A549 (cell line): ENCODE data around the gene FRMD4A. TPM values are rescaled to one million over a fixed set of nuclear protein-coding genes. Genes with fewer than 3 reads are reported as not detected.

ENCODE experiments used
- ATAC-seq, 2 experiments: fragments of 200-7000 bp in 1 of 2; fragments of >200 bp in 1 of 2; cut with Nextera tagmentation in 1 of 2; cut with Tn5 transposase in 1 of 2; 3 replicates each; pipeline versions ENCODE4 v1.8.0 to v1.9.1; 2018 to 2020; ENCODE audit warnings: mild to moderate bottlenecking in 1 of 2, moderate library complexity in 1 of 2
- CTCF ChIA-PET: fragments of 300-600 bp; sonication (Branson Sonifier 250); formaldehyde crosslinking; extraction: SDS; loops from one replicate; lab custom pipeline; 2021; ENCODE audit warnings: antibody characterized with exemption, inconsistent platforms; lab: Yijun Ruan, JAX
- POLR2A ChIA-PET: fragments of 350-600 bp; formaldehyde crosslinking; extraction: SDS; loops from one replicate; lab custom pipeline; 2021; ENCODE audit warnings: antibody characterized with exemption, inconsistent platforms; lab: Yijun Ruan, JAX
- DNase-seq, 2 experiments: peaks; one replicate each; pipeline versions ENCODE4 v3.0.0 to v3.0.0-alpha.2; 2011 to 2016; ENCODE audit warnings: low read depth in 1 of 2, low spot score in 1 of 2
- FAIRE-seq: peaks from 2 replicates; lab custom pipeline; 2011; peaks lifted over from hg19 to GRCh38; lab: Jason Lieb, UNC
- H3K27ac ChIP-seq, 2 experiments: fragments of >200 bp; sonication (Bioruptor Twin); formaldehyde crosslinking; 3 replicates each; pipeline ENCODE4 v1.5.1; 2016 to 2017
- H3K4me1 ChIP-seq: fragments of >200 bp; sonication (Bioruptor Twin); formaldehyde crosslinking; 3 replicates; pipeline ENCODE4 v1.6.1; 2016
- H3K4me2 ChIP-seq: fragments of >200 bp; sonication (Bioruptor Twin); formaldehyde crosslinking; 3 replicates; pipeline ENCODE4 v1.6.1; 2016
- H3K4me3 ChIP-seq: fragments of >200 bp; sonication (Bioruptor Twin); formaldehyde crosslinking; 3 replicates; pipeline ENCODE4 v1.5.1; 2016
- H3K9me3 ChIP-seq: fragments of >200 bp; sonication (Bioruptor Twin); formaldehyde crosslinking; 3 replicates; pipeline ENCODE4 v1.6.1; 2016
- BHLHE40 ChIP-seq: IDR thresholded peaks from 2 replicates; pipeline ENCODE4 v1.6.1; 2012; ENCODE audit warnings: low read depth, low read length, inconsistent platforms
- CHD4 ChIP-seq: fragments of 200-600 bp; sonication (generic); IDR thresholded peaks from 2 replicates; pipeline ENCODE4 v1.6.1; 2016; ENCODE audit warnings: antibody characterized with exemption, mild to moderate bottlenecking, borderline replicate concordance
- ESRRA ChIP-seq: fragments of 150-350 bp; IDR thresholded peaks from 2 replicates; pipeline ENCODE4 v1.6.1; 2014; ENCODE audit warnings: mild to moderate bottlenecking, low read length, borderline replicate concordance
- FOSB ChIP-seq: fragments of 250-450 bp; sonication (Bioruptor Pico); IDR thresholded peaks from 2 replicates; pipeline ENCODE4 v1.5.0; 2020; ENCODE audit warnings: mild to moderate bottlenecking, moderate library complexity
- FOXS1 ChIP-seq: fragments of 250-450 bp; sonication (Bioruptor Pico); IDR thresholded peaks from 2 replicates; pipeline ENCODE4 v1.5.0; 2020; ENCODE audit warnings: mild to moderate bottlenecking, moderate library complexity
- HDAC2 ChIP-seq: fragments of 200-600 bp; sonication (generic); IDR thresholded peaks from 2 replicates; pipeline ENCODE4 v1.6.1; 2016
- HMGXB4 ChIP-seq: fragments of 250-450 bp; sonication (Bioruptor Pico); IDR thresholded peaks from 2 replicates; pipeline ENCODE4 v1.5.0; 2021; ENCODE audit warnings: mild to moderate bottlenecking, moderate library complexity, borderline replicate concordance
- HOXB13 ChIP-seq: fragments of 250-450 bp; sonication (Bioruptor Pico); IDR thresholded peaks from 2 replicates; pipeline ENCODE4 v1.5.0; 2020; ENCODE audit warnings: low read depth, mild to moderate bottlenecking, moderate library complexity
- HOXB5 ChIP-seq: fragments of 250-450 bp; sonication (Bioruptor Pico); IDR thresholded peaks from 2 replicates; pipeline ENCODE4 v1.5.0; 2020; ENCODE audit warnings: mild to moderate bottlenecking, moderate library complexity
- JUN ChIP-seq, 2 experiments: fragments of >200 bp; sonication (Bioruptor Twin); formaldehyde crosslinking; IDR thresholded peaks; 2 replicates in 1 of 2; 3 replicates in 1 of 2; pipeline ENCODE4 v1.6.1; 2016 to 2017
- JUNB ChIP-seq: fragments of >200 bp; sonication (Bioruptor Twin); formaldehyde crosslinking; IDR thresholded peaks from 2 replicates; pipeline ENCODE4 v1.6.1; 2016
- KDM1A ChIP-seq: fragments of 200-600 bp; sonication (generic); IDR thresholded peaks from 2 replicates; pipeline ENCODE4 v1.6.1; 2016; ENCODE audit warnings: low read depth, mild to moderate bottlenecking
- KDM5A ChIP-seq: fragments of 200-600 bp; sonication (generic); IDR thresholded peaks from 2 replicates; pipeline ENCODE4 v1.6.1; 2016; ENCODE audit warnings: antibody characterized with exemption, mild to moderate bottlenecking
- MAZ ChIP-seq: fragments of 150-350 bp; IDR thresholded peaks from 2 replicates; pipeline ENCODE4 v1.6.1; 2014; ENCODE audit warnings: antibody characterized with exemption, low read depth, low read length, borderline replicate concordance
- MYC ChIP-seq: IDR thresholded peaks from 2 replicates; pipeline ENCODE4 v1.6.1; 2012; ENCODE audit warnings: mild to moderate bottlenecking, inconsistent platforms, low read length, improper control_type of control experiment, borderline replicate concordance
- NFE2L2 ChIP-seq: fragments of 150-350 bp; conservative IDR thresholded peaks from 2 replicates; pipeline ENCODE4 v1.6.1; 2014; ENCODE audit warnings: low read length
- NPAS2 ChIP-seq: fragments of 250-450 bp; sonication (Bioruptor Pico); IDR thresholded peaks from 2 replicates; pipeline ENCODE4 v1.8.0; 2022; ENCODE audit warnings: mild to moderate bottlenecking, moderate library complexity, borderline replicate concordance
- NR3C1 ChIP-seq: fragments of >200 bp; sonication (Bioruptor Twin); formaldehyde crosslinking; IDR thresholded peaks from 3 replicates; pipeline ENCODE4 v1.6.1; 2017
- PHF8 ChIP-seq: fragments of 200-600 bp; sonication (generic); IDR thresholded peaks from 2 replicates; pipeline ENCODE4 v1.6.1; 2016; ENCODE audit warnings: low read depth, mild to moderate bottlenecking, antibody characterized with exemption, moderate library complexity, borderline replicate concordance
- POLR2A ChIP-seq: IDR thresholded peaks from 2 replicates; pipeline ENCODE4 v1.6.1; 2012; ENCODE audit warnings: mild to moderate bottlenecking, low read length
- RARB ChIP-seq: fragments of 250-450 bp; sonication (Bioruptor Pico); IDR thresholded peaks from 2 replicates; pipeline ENCODE4 v1.8.0; 2021; ENCODE audit warnings: mild to moderate bottlenecking, moderate library complexity
- RFX5 ChIP-seq: fragments of 450-650 bp; IDR thresholded peaks from 2 replicates; pipeline ENCODE4 v1.7.1; 2014; ENCODE audit warnings: antibody characterized with exemption, mild to moderate bottlenecking, moderate library complexity
- SREBF2 ChIP-seq: fragments of 450-650 bp; IDR thresholded peaks from 2 replicates; pipeline ENCODE4 v1.6.1; 2014; ENCODE audit warnings: mild to moderate bottlenecking, moderate library complexity
- ZFP36 ChIP-seq: fragments of 450-650 bp; IDR thresholded peaks from 2 replicates; pipeline ENCODE4 v1.6.1; 2014; ENCODE audit warnings: borderline replicate concordance; ENCODE audit not compliant: partially characterized antibody
- ZSCAN20 ChIP-seq: fragments of 250-450 bp; sonication (Bioruptor Pico); IDR thresholded peaks from 2 replicates; pipeline ENCODE4 v1.8.0; 2022; ENCODE audit warnings: mild to moderate bottlenecking, moderate library complexity
- WGBS: methylation state at CpG from one replicate; pipeline ENCODE4 v1.1.6; 2017; ENCODE audit errors: missing lambda C conversion rate; 5-methylcytosine and 5-hydroxymethylcytosine counted together
- polyA plus RNA-seq, 4 experiments: library from polyadenylated mRNA; depleted of rRNA in 3 of 4; stranded (reverse); fragments of >200 nt; fragmentation: RNase III in 1 of 4; extraction: RNeasy Plus Mini Kit Qiagen cat#74134 plus additional on column Dnase treatment in 1 of 4; gene quantifications; 2 replicates in 3 of 4; 3 replicates in 1 of 4; pipeline ENCODE4 v1.2.3, GENCODE V29; 2011 to 2017
- TF ChIP-seq, protein P1 (sequence below): fragments of >200 bp; sonication (Bioruptor Twin); formaldehyde crosslinking; IDR thresholded peaks from 3 replicates; pipeline ENCODE4 v1.6.1; 2016
- TF ChIP-seq, protein P2 (sequence below): fragments of 200-600 bp; sonication (generic); IDR thresholded peaks from 2 replicates; pipeline ENCODE4 v1.6.1; 2016; ENCODE audit warnings: antibody characterized with exemption, mild to moderate bottlenecking, moderate library complexity

The FRMD4A gene
- polyA plus RNA-seq, 2 of the 4 experiments (the other 2 are of a cell fraction) = 2.5 to 4.7 TPM

- CTCF ChIA-PET = no interaction called here
These were observed 384.6 kb downstream of the FRMD4A start for GRCh38 chr10:13946209-13946460.

GRCh38 chr10:13945390-13946208 lies 385.1 kb downstream of the FRMD4A start:
- Histone ChIP-seq H3K9me3 (no peaks in the 10 kb centered on the region), H3K4me1 (no peaks in the 10 kb centered on the region), H3K4me2 (no peak overlapping the region), H3K27ac (no peak overlapping the region), H3K4me3 (no peak overlapping the region)
- WGBS = 62% methylated on average over 8 of the region's 8 CpGs
- DNase-seq (no peak), FAIRE-seq (no peak), ATAC-seq (no peak)
- ChIA-PET POLR2A (no interaction called here), CTCF (no interaction called here)
- no peak for TF ChIP-seq NR3C1
- no peak for TF ChIP-seq PHF8
- no peak for TF ChIP-seq RFX5
- no peak for TF ChIP-seq CHD4
- TF ChIP-seq HDAC2 = no peak
- TF ChIP-seq RARB = no peak
- TF ChIP-seq ZSCAN20 = no peak
- no peak for TF ChIP-seq JUN (IDR thresholded peaks at IDR 0.05)
- no peak for TF ChIP-seq FOSB (CRISPR knock-in tag)
- TF ChIP-seq ESRRA = no peak

More at GRCh38 chr10:13946209-13946460, 384.6 kb downstream of the FRMD4A start:
- POLR2A ChIA-PET = no interaction called here
- Histone ChIP-seq H3K27ac (no peak overlapping the region), H3K9me3 (no peaks in the 10 kb centered on the region), H3K4me2 (no peak overlapping the region), H3K4me3 (no peak overlapping the region), H3K4me1 (no peaks in the 10 kb centered on the region)
- FAIRE-seq = no peak
- WGBS = 47% methylated on average over 5 of the region's 5 CpGs
- DNase-seq = no peak
- TF ChIP-seq KDM1A (no peak), RARB (no peak), JUN (IDR thresholded peaks at IDR 0.05) (no peak), ZSCAN20 (no peak), MAZ (no peak), POLR2A (no peak), NFE2L2 (no peak), HMGXB4 (no peak), MYC (no peak), KDM5A (no peak), HOXB13 (CRISPR knock-in tag) (no peak), ZFP36 (no peak), NPAS2 (CRISPR knock-in tag) (no peak), BHLHE40 (no peak), JUNB (no peak), SREBF2 (no peak), HOXB5 (CRISPR knock-in tag) (no peak), FOXS1 (CRISPR knock-in tag) (no peak)
- TF ChIP-seq, protein P1, sequence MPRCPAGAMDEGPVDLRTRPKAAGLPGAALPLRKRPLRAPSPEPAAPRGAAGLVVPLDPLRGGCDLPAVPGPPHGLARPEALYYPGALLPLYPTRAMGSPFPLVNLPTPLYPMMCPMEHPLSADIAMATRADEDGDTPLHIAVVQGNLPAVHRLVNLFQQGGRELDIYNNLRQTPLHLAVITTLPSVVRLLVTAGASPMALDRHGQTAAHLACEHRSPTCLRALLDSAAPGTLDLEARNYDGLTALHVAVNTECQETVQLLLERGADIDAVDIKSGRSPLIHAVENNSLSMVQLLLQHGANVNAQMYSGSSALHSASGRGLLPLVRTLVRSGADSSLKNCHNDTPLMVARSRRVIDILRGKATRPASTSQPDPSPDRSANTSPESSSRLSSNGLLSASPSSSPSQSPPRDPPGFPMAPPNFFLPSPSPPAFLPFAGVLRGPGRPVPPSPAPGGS = no peak
- TF ChIP-seq, protein P2, sequence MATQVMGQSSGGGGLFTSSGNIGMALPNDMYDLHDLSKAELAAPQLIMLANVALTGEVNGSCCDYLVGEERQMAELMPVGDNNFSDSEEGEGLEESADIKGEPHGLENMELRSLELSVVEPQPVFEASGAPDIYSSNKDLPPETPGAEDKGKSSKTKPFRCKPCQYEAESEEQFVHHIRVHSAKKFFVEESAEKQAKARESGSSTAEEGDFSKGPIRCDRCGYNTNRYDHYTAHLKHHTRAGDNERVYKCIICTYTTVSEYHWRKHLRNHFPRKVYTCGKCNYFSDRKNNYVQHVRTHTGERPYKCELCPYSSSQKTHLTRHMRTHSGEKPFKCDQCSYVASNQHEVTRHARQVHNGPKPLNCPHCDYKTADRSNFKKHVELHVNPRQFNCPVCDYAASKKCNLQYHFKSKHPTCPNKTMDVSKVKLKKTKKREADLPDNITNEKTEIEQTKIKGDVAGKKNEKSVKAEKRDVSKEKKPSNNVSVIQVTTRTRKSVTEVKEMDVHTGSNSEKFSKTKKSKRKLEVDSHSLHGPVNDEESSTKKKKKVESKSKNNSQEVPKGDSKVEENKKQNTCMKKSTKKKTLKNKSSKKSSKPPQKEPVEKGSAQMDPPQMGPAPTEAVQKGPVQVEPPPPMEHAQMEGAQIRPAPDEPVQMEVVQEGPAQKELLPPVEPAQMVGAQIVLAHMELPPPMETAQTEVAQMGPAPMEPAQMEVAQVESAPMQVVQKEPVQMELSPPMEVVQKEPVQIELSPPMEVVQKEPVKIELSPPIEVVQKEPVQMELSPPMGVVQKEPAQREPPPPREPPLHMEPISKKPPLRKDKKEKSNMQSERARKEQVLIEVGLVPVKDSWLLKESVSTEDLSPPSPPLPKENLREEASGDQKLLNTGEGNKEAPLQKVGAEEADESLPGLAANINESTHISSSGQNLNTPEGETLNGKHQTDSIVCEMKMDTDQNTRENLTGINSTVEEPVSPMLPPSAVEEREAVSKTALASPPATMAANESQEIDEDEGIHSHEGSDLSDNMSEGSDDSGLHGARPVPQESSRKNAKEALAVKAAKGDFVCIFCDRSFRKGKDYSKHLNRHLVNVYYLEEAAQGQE = no peak
- ATAC-seq = no peak
